22Rv1 (cell line): ENCODE measurements around the gene SLC39A7.

Experiments used
- ZFX ChIP-seq: fragments of 450-650 bp; IDR thresholded peaks from 2 replicates; pipeline ENCODE4 v1.6.1; 2017; ENCODE audit warnings: antibody characterized with exemption, borderline replicate concordance
- TF ChIP-seq, protein P1 (sequence below): fragments of 450-650 bp; IDR thresholded peaks from 2 replicates; pipeline ENCODE4 v1.5.1; 2017; ENCODE audit warnings: mild to moderate bottlenecking

DNA sequence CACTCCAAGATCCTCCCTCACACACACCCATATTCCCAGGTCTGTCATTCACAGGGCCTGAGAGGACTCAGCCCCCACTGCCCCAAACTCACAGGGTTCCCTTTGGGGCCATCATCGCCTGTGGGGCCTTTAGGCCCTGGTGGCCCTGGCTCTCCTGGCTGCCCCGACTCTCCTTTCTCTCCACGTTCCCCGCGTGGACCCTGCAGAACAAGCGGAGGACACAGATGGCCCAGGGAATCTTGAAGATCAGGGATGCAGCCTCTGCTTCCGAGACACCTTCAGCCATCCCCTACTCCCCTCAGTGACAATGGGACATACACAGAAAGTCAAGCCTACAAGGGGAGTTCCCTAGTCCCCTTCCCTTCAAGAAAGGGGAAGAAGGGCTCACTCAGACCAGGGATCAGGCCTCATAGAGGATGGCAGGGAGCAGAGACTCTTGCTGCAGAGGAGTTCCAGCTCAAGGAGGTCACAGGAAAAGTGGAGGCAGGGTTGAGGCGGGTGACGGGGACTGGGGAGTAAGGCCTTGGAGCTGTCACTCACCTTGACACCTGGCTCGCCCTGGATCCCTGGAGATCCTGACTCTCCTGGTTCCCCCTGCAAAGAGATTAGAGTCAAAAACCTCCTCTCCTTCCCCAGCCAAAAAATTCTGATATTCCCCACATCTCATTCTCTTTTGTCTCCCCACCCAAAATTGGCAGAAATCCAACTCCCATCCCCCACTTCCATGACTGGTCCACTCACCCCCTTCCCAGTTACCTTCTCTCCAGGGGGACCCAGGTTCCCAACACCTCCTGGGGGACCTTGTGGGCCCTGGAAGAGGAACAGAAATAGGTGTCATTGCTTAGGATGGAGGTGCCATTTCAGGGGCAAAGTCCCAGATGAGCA is 31.1 kb upstream of the SLC39A7 start:
- TF ChIP-seq, protein P1, sequence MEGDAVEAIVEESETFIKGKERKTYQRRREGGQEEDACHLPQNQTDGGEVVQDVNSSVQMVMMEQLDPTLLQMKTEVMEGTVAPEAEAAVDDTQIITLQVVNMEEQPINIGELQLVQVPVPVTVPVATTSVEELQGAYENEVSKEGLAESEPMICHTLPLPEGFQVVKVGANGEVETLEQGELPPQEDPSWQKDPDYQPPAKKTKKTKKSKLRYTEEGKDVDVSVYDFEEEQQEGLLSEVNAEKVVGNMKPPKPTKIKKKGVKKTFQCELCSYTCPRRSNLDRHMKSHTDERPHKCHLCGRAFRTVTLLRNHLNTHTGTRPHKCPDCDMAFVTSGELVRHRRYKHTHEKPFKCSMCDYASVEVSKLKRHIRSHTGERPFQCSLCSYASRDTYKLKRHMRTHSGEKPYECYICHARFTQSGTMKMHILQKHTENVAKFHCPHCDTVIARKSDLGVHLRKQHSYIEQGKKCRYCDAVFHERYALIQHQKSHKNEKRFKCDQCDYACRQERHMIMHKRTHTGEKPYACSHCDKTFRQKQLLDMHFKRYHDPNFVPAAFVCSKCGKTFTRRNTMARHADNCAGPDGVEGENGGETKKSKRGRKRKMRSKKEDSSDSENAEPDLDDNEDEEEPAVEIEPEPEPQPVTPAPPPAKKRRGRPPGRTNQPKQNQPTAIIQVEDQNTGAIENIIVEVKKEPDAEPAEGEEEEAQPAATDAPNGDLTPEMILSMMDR = no peak
- no peak for TF ChIP-seq ZFX
